HCT116 (cell line): ENCODE results near the gene DLL1. TPM values are rescaled to one million over a fixed set of nuclear protein-coding genes. Genes with fewer than 3 reads are reported as not detected.

Experiments used
- ATAC-seq: fragments of 200-7000 bp; cut with Tn5 transposase; 2 replicates; pipeline ENCODE4 v1.9.1; 2020; ENCODE audit warnings: mild to moderate bottlenecking, moderate library complexity
- BruUV-seq: library from RNA; stranded (reverse); fragments of 400-500 nt; replicated peaks from 2 replicates; lab custom pipeline; 2021; lab: Mats Ljungman, UMichigan
- CTCF ChIA-PET: fragments of 300-600 bp; sonication (Branson Sonifier 250); formaldehyde crosslinking; loops from one replicate; lab custom pipeline; 2021; ENCODE audit warnings: antibody characterized with exemption; lab: Charles Lee
- POLR2A ChIA-PET: fragments of 300-600, 350-600 bp; sonication (Branson Sonifier 250); formaldehyde crosslinking; loops from one replicate; lab custom pipeline; 2021; ENCODE audit warnings: antibody characterized with exemption; lab: Charles Lee
- RAD21 ChIA-PET, 2 experiments: fragments of 300-600 bp; sonication (Branson Sonifier 250); formaldehyde crosslinking; loops; one replicate each; lab custom pipeline; 2023; ENCODE audit warnings: low total read pairs in 2 of 2; ENCODE audit not compliant: uncharacterized antibody in 2 of 2, unreplicated experiment in 2 of 2, low non-redundant PET in 1 of 2; lab: Charles Lee
- DNase-seq: peaks from one replicate; pipeline ENCODE4 v3.0.0-alpha.2; 2010; ENCODE audit warnings: low read depth, low spot score
- H2AFZ ChIP-seq: fragments of 200-600 bp; shearing (Covaris generic), sonication (generic); 2 replicates; pipeline ENCODE4 v1.6.1; 2017; ENCODE audit warnings: low read depth, mixed run types, mixed read lengths, antibody characterized with exemption, low read length; ENCODE audit not compliant: poor library complexity, severe bottlenecking
- H3K27ac ChIP-seq: 2 replicates; pipeline ENCODE4 v1.5.1; 2012; ENCODE audit warnings: low read depth, low read length
- H3K27me3 ChIP-seq: fragments of 200-600 bp; sonication (generic); 2 replicates; pipeline ENCODE4 v1.6.1; 2016; ENCODE audit warnings: mixed run types, low read length, mixed read lengths; ENCODE audit not compliant: insufficient read depth
- H3K36me3 ChIP-seq, 2 experiments: fragments of 200-500 bp in 1 of 2; fragments of 200-600 bp in 1 of 2; sonication (Bioruptor generic) in 1 of 2; sonication (generic) in 1 of 2; 2 replicates each; pipeline versions ENCODE4 v1.5.1 to v1.6.1; 2014 to 2016; ENCODE audit warnings: low read length in 2 of 2, inconsistent platforms in 1 of 2, mixed read lengths in 1 of 2, mixed run types in 1 of 2; ENCODE audit not compliant: insufficient read depth in 2 of 2, control insufficient read depth in 1 of 2
- H3K4me1 ChIP-seq, 2 experiments: fragments of 200-600 bp in 1 of 2; sonication (generic) in 1 of 2; 2 replicates each; pipeline versions ENCODE4 v1.5.1 to v1.6.1; 2012 to 2017; ENCODE audit warnings: low read length in 2 of 2, inconsistent platforms in 1 of 2, mild to moderate bottlenecking in 1 of 2, mixed read lengths in 1 of 2, mixed run types in 1 of 2, moderate library complexity in 1 of 2; ENCODE audit not compliant: insufficient read depth in 2 of 2, control insufficient read depth in 1 of 2
- H3K4me2 ChIP-seq: fragments of 200-600 bp; sonication (generic); 2 replicates; pipeline ENCODE4 v1.6.1; 2017; ENCODE audit warnings: mixed run types, low read length, mixed read lengths
- H3K4me3 ChIP-seq, 2 experiments: fragments of 200-600 bp in 1 of 2; sonication (generic) in 1 of 2; replicated peaks in 1 of 2; 2 replicates each; pipeline ENCODE4 v1.5.1; 2011 to 2016; ENCODE audit warnings: low read length in 2 of 2, control low read depth in 1 of 2, low read depth in 1 of 2, mild to moderate bottlenecking in 1 of 2, mixed read lengths in 1 of 2, mixed run types in 1 of 2
- H3K79me2 ChIP-seq: fragments of 200-600 bp; sonication (generic); 2 replicates; pipeline ENCODE4 v1.6.1; 2017; ENCODE audit warnings: mild to moderate bottlenecking, mixed run types, low read length, moderate library complexity, mixed read lengths; ENCODE audit not compliant: insufficient read depth
- H3K9ac ChIP-seq: fragments of 200-600 bp; sonication (generic); 2 replicates; pipeline ENCODE4 v1.6.1; 2016; ENCODE audit warnings: low read length, mixed read lengths
- H3K9me2 ChIP-seq: fragments of 200-600 bp; sonication (generic), shearing (Covaris generic); 2 replicates; pipeline ENCODE4 v1.6.1; 2017; ENCODE audit warnings: mixed run types, mild to moderate bottlenecking, moderate library complexity; ENCODE audit not compliant: insufficient read depth
- H3K9me3 ChIP-seq, 2 experiments: fragments of 200-500 bp in 1 of 2; fragments of 200-600 bp in 1 of 2; sonication (Bioruptor generic) in 1 of 2; sonication (generic) in 1 of 2; 2 replicates each; pipeline ENCODE4 v1.6.1; 2014 to 2017; ENCODE audit warnings: low read length in 2 of 2, mixed read lengths in 2 of 2, inconsistent platforms in 1 of 2, low read depth in 1 of 2, mild to moderate bottlenecking in 1 of 2, mixed run types in 1 of 2, moderate library complexity in 1 of 2; ENCODE audit not compliant: control insufficient read depth in 1 of 2, insufficient read depth in 1 of 2
- H4K20me1 ChIP-seq: fragments of 200-600 bp; sonication (generic), shearing (Covaris generic); 2 replicates; pipeline ENCODE4 v1.6.1; 2017; ENCODE audit warnings: mixed run types, mild to moderate bottlenecking, moderate library complexity; ENCODE audit not compliant: insufficient read depth
- ATF3 ChIP-seq: IDR thresholded peaks from 2 replicates; pipeline ENCODE4 v1.6.1; 2012
- CBX3 ChIP-seq: IDR thresholded peaks from 2 replicates; pipeline ENCODE4 v1.6.1; 2012; ENCODE audit warnings: low read depth
- CTCF ChIP-seq, 3 experiments: fragments of 200-600 bp in 1 of 3; sonication (generic) in 1 of 3; IDR thresholded peaks in 2 of 3; conservative IDR thresholded peaks in 1 of 3; 2 replicates each; pipeline ENCODE4 v1.5.1; 2012 to 2017; ENCODE audit warnings: low read depth in 2 of 3, low read length in 2 of 3, antibody characterized with exemption in 1 of 3, borderline replicate concordance in 1 of 3, control low read depth in 1 of 3, mild to moderate bottlenecking in 1 of 3, mixed read lengths in 1 of 3, mixed run types in 1 of 3, moderate library complexity in 1 of 3; ENCODE audit not compliant: insufficient read depth in 1 of 3
- EZH2 ChIP-seq: fragments of 200-600 bp; sonication (generic); IDR thresholded peaks from 2 replicates; pipeline ENCODE4 v1.6.1; 2017; ENCODE audit warnings: antibody characterized with exemption, mixed run types
- EZH2phosphoT487 ChIP-seq: fragments of 200-600 bp; IDR thresholded peaks from 2 replicates; pipeline ENCODE4 v1.6.1; 2018; ENCODE audit warnings: antibody characterized with exemption, borderline replicate concordance
- FOSL1 ChIP-seq: IDR thresholded peaks from 2 replicates; pipeline ENCODE4 v1.6.1; 2012; ENCODE audit warnings: low read depth
- JUND ChIP-seq: IDR thresholded peaks from 2 replicates; pipeline ENCODE4 v1.6.1; 2012
- MAX ChIP-seq: IDR thresholded peaks from 2 replicates; pipeline ENCODE4 v1.6.1; 2012
- POLR2A ChIP-seq: IDR thresholded peaks from 2 replicates; pipeline ENCODE4 v1.7.0; 2011; ENCODE audit warnings: borderline replicate concordance; ENCODE audit not compliant: insufficient read depth, insufficient read length; ENCODE audit errors: extremely low read depth
- POLR2AphosphoS5 ChIP-seq: IDR thresholded peaks from 2 replicates; pipeline ENCODE4 v1.6.1; 2011; ENCODE audit warnings: mild to moderate bottlenecking, low read depth, low read length, moderate library complexity
- RAD21 ChIP-seq: IDR thresholded peaks from 2 replicates; pipeline ENCODE4 v1.6.1; 2012; ENCODE audit warnings: low read depth, mild to moderate bottlenecking
- REST ChIP-seq: IDR thresholded peaks from 2 replicates; pipeline ENCODE4 v1.6.1; 2012; ENCODE audit warnings: low read depth
- SRF ChIP-seq: IDR thresholded peaks from 2 replicates; pipeline ENCODE4 v1.6.1; 2012; ENCODE audit warnings: low read depth
- ZBTB33 ChIP-seq: IDR thresholded peaks from 2 replicates; pipeline ENCODE4 v1.6.1; 2011; ENCODE audit warnings: mild to moderate bottlenecking, low read length, moderate library complexity; ENCODE audit not compliant: insufficient replicate concordance; ENCODE audit errors: extremely low read depth
- intact Hi-C: fragments of 100-400 bp; cut with micrococcal nuclease; formaldehyde crosslinking; loops from 2 replicates; pipeline ENCODE4 v1.10.0; 2022
- total RNA-seq: library from RNA; stranded (reverse); gene quantifications from one replicate; pipeline ENCODE4 v1.2.1, GENCODE V29; 2021; ENCODE audit not compliant: unreplicated experiment

DLL1 gene
- total RNA-seq, 1 experiment from 2014 or later, result 5.3 TPM

GRCh38 chr6:170258407-170258806 lies 32.5 kb downstream of the DLL1 start:
- Histone ChIP-seq H3K27ac (no peak overlapping the region), H3K9me2 (no peaks in the 10 kb centered on the region), H3K79me2 (no peaks in the 10 kb centered on the region), H3K9ac (no peak overlapping the region), H4K20me1 (no peaks in the 10 kb centered on the region), H3K27me3 (no peaks in the 10 kb centered on the region), H3K4me3 (no peak overlapping the region), H3K36me3 (no peaks in the 10 kb centered on the region), H3K4me1 (no peaks in the 10 kb centered on the region), H3K4me2 (no peak overlapping the region), H2AFZ (no peak overlapping the region), H3K9me3 (no peaks in the 10 kb centered on the region)
- ATAC-seq, result no peak
- intact Hi-C loops, result no loop called here
- ChIA-PET CTCF (no interaction called here), RAD21 (no interaction called here), POLR2A (no interaction called here)
- TF ChIP-seq REST, result no peak
- no peak for DNase-seq
- no TSS peak for BruUV-seq

GRCh38 chr6:170257376-170257775 lies 33.5 kb downstream of the DLL1 start:
- no peak overlapping the region for H3K9ac ChIP-seq
- H3K4me1 ChIP-seq, result no peaks in the 10 kb centered on the region
- ChIA-PET POLR2A (no interaction called here), RAD21 (no interaction called here), CTCF (no interaction called here)
- H3K9me2 ChIP-seq, result no peaks in the 10 kb centered on the region
- H3K27me3 ChIP-seq, result no peaks in the 10 kb centered on the region
- intact Hi-C loops, result no loop called here
- no peaks in the 10 kb centered on the region for H3K9me3 ChIP-seq
- no TSS peak for BruUV-seq
- no peak for ATAC-seq
- no peak overlapping the region for H3K27ac ChIP-seq
- H3K79me2 ChIP-seq, result no peaks in the 10 kb centered on the region
- no peaks in the 10 kb centered on the region for H4K20me1 ChIP-seq
- H3K4me2 ChIP-seq, result no peak overlapping the region
- no peaks in the 10 kb centered on the region for H3K36me3 ChIP-seq
- no peak overlapping the region for H3K4me3 ChIP-seq
- DNase-seq, result no peak
- no peak overlapping the region for H2AFZ ChIP-seq
- TF ChIP-seq RAD21 (no peak), EZH2 (no peak), FOSL1 (no peak), POLR2A (no peak), EZH2phosphoT487 (no peak), ATF3 (no peak), MAX (no peak), CTCF (IDR thresholded peaks at IDR 0.05 in 2 of 3, conservative IDR thresholded peaks at IDR 0.05 in 1 of 3; ENCODE audit: borderline replicate concordance in 1 of 3, insufficient read depth in 1 of 3, low read depth in 2 of 3, low read length in 2 of 3) (no peak), ZBTB33 (no peak), CBX3 (no peak), JUND (no peak), SRF (no peak), POLR2AphosphoS5 (no peak)
